Spleen (tissue), 13 donors: ENCODE measurements around the gene INSR. TPM values are rescaled to one million over a fixed set of nuclear protein-coding genes. Genes with fewer than 3 reads are reported as not detected.

Experiments used
- DNase-seq: peaks from one replicate; pipeline ENCODE4 v3.0.0-alpha.2; 2020
- H3K27ac ChIP-seq, 8 donors: fragments of 200-600 bp; sonication (generic) in 7 of 8; 1 replicate in 4 of 8; 2 replicates in 4 of 8; pipeline versions ENCODE4 v1.5.0 to v1.8.0; 2016 to 2021; ENCODE audit warnings: inconsistent platforms in 4 of 8, mild to moderate bottlenecking in 4 of 8, moderate library complexity in 1 of 8
- H3K27me3 ChIP-seq, 7 donors: fragments of 200-600 bp; sonication (generic) in 6 of 7; replicated peaks in 1 of 7; 1 replicate in 4 of 7; 2 replicates in 3 of 7; pipeline versions ENCODE4 v1.5.0 to v1.8.0; 2016 to 2021; ENCODE audit warnings: inconsistent platforms in 3 of 7, mild to moderate bottlenecking in 1 of 7
- H3K36me3 ChIP-seq, 6 donors: fragments of 200-600 bp; sonication (generic) in 5 of 6; 1 replicate in 4 of 6; 2 replicates in 2 of 6; pipeline versions ENCODE4 v1.5.0 to v1.8.0; 2016 to 2021; ENCODE audit warnings: inconsistent platforms in 2 of 6
- H3K4me1 ChIP-seq, 6 donors: fragments of 200-600 bp; sonication (generic) in 5 of 6; 1 replicate in 3 of 6; 2 replicates in 3 of 6; pipeline versions ENCODE4 v1.5.0 to v1.8.0; 2016 to 2021; ENCODE audit warnings: inconsistent platforms in 3 of 6
- H3K4me3 ChIP-seq, 8 donors: fragments of 200-600 bp; sonication (generic) in 7 of 8; 1 replicate in 4 of 8; 2 replicates in 4 of 8; pipeline versions ENCODE4 v1.5.0 to v1.8.0; 2016 to 2021; ENCODE audit warnings: inconsistent platforms in 4 of 8, mild to moderate bottlenecking in 4 of 8, moderate library complexity in 2 of 8
- H3K9me3 ChIP-seq, 8 donors: fragments of 200-600 bp; sonication (generic) in 7 of 8; 1 replicate in 4 of 8; 2 replicates in 4 of 8; pipeline versions ENCODE4 v1.5.0 to v1.8.0; 2016 to 2021; ENCODE audit warnings: inconsistent platforms in 4 of 8
- CTCF ChIP-seq, 11 experiments: fragments of 200-600 bp in 7 of 11; fragments of 450-650 bp in 4 of 11; sonication (generic) in 4 of 11; IDR thresholded peaks in 8 of 11; conservative IDR thresholded peaks in 3 of 11; 1 replicate in 7 of 11; 2 replicates in 4 of 11; pipeline versions ENCODE4 v1.4.0 to v1.8.0; 2016 to 2021; ENCODE audit warnings: antibody characterized with exemption in 11 of 11, inconsistent platforms in 4 of 11, mild to moderate bottlenecking in 1 of 11
- POLR2A ChIP-seq, 3 donors: fragments of 450-650 bp; IDR thresholded peaks; one replicate each; pipeline ENCODE4 v1.5.1; 2017; ENCODE audit warnings: antibody characterized with exemption in 3 of 3, mild to moderate bottlenecking in 1 of 3
- POLR2AphosphoS5 ChIP-seq, 3 donors: sonication (generic); formaldehyde crosslinking; IDR thresholded peaks; one replicate each; pipeline ENCODE4 v1.5.1; 2017; ENCODE audit warnings: antibody characterized with exemption in 3 of 3
- WGBS, 5 donors: extraction: QIAGEN DNeasy Blood & Tissue Kit in 3 of 5; methylation state at CpG; one replicate each; pipeline versions ENCODE4 v1.1.5 to v1.1.7; 2013 to 2018; 5-methylcytosine and 5-hydroxymethylcytosine counted together
- intact Hi-C: fragments of 100-400 bp; cut with DNase I; formaldehyde crosslinking; loops from one replicate; pipeline ENCODE4 v1.15.0; 2023; ENCODE audit warnings: low total_unique reads
- long read RNA-seq, 2 donors: transcript quantifications; one replicate each; lab custom pipeline, GENCODE V29; 2026
- polyA plus RNA-seq, 3 donors: library from polyadenylated mRNA; stranded (reverse); fragments of 200-250 nt; gene quantifications; one replicate each; pipeline ENCODE4 v1.2.1, GENCODE V29; 2013
- total RNA-seq, 7 donors: library from RNA; depleted of rRNA in 3 of 7; stranded (reverse); fragments of >200 nt in 3 of 7; fragmentation: NEBNext Ultra II Directional in 4 of 7; extraction: Animal tissue kit (Norgen Biotek cat#: 25700) in 4 of 7; gene quantifications; one replicate each; pipeline versions ENCODE4 v1.1.0 to v1.2.1, GENCODE V29; 2016 to 2021
- donor health status: healthy with polysubstance abuse.
- donor health status: DM: no; HTN: no; CAD: no; lungs with moderate emphysema.
- donor health status: DM: no; HTN: no; CAD: no.
- donor health status: Bipolar disorder and iron deficiency.
- donor health status: healthy.
- donor health status: DM: no; HTN: no; CAD: no.
- donor health status: DM: yes; HTN: yes; CAD: no.

The INSR gene
- total RNA-seq (100 to 1,000 TPM; 202 to 467 (median 368) TPM), polyA plus RNA-seq (10 to 100 TPM in 2 of 3 donors, 1 to 10 TPM in 1; 7.6 to 21.5 (median 20.7) TPM)
- long read RNA-seq, donor 1, partial matches to known transcripts: 14 of 14 reads
- long read RNA-seq, donor 1, other reads (novel, unspliced or antisense): 0 of 14 reads
- long read RNA-seq, donor 2: 0 reads

- peak within 1 kb of the TSS; percentile 69 to 90 (median 80) for H3K4me3 ChIP-seq
- 0 to 1% (median 1%) methylated on average over 50 to 108 of the region's 108 CpGs for WGBS, 5 donors
- H3K27me3 ChIP-seq: peaks cover 0 to 59% (median 18%) of the 10 kb centered on the region in 7 donors
- DNase-seq: peak; percentile 91
- TF ChIP-seq POLR2AphosphoS5 (IDR thresholded peaks at IDR 0.05) (peak; percentile 86 to 91 (median 89)), CTCF (IDR thresholded peaks at IDR 0.05 in 8 of 11, conservative IDR thresholded peaks at IDR 0.05 in 3 of 11) (no peak), POLR2A (IDR thresholded peaks at IDR 0.05) (peak in 1 of 3 donors; percentile 59)
- H3K36me3 ChIP-seq: no peaks in the 10 kb centered on the region
- no peaks in the 10 kb centered on the region for H3K9me3 ChIP-seq
- H3K27ac ChIP-seq: peak within 1 kb of the TSS; percentile 57 to 93 (median 91)
- peaks cover 5 to 61% (median 28%) of the 10 kb centered on the region in 6 donors for H3K4me1 ChIP-seq
- intact Hi-C loops: loop anchor here (10.0 kb wide), 1 partner anchor 99 kb away; no protein-coding TSS in a partner anchor
Observed at GRCh38 chr19:7293762-7294557, at the start of gene INSR. TSS of gene INSR (minus strand) at chr19:7294414. CDS start at chr19:7293891, 523 bp downstream.

GRCh38 chr19:7342143-7342542, 47.9 kb upstream of the INSR start:
- 89 to 96% (median 95%) methylated on average over 5 of the region's 5 CpGs for WGBS, 5 donors
- intact Hi-C loops: loop anchor here (5.0 kb wide), 1 partner anchor 195 kb away; no protein-coding TSS in a partner anchor
- H3K9me3 ChIP-seq: no peaks in the 10 kb centered on the region
- H3K27ac ChIP-seq: peak overlapping the region in 1 of 8 donors; percentile 93
- DNase-seq: peak; percentile 29
- peaks cover 26 to 100% (median 92%) of the 10 kb centered on the region in 6 donors for H3K4me1 ChIP-seq
- TF ChIP-seq POLR2A (IDR thresholded peaks at IDR 0.05): no peak
- no peak for TF ChIP-seq POLR2AphosphoS5 (IDR thresholded peaks at IDR 0.05)
- no peak for TF ChIP-seq CTCF (IDR thresholded peaks at IDR 0.05 in 8 of 11, conservative IDR thresholded peaks at IDR 0.05 in 3 of 11)
- no peaks in the 10 kb centered on the region for H3K27me3 ChIP-seq
- no peaks in the 10 kb centered on the region for H3K36me3 ChIP-seq
- no peak overlapping the region for H3K4me3 ChIP-seq

GRCh38 chr19:7340959-7341837, 47.0 kb upstream of the INSR start:
- H3K9me3 ChIP-seq: no peaks in the 10 kb centered on the region
- H3K27ac ChIP-seq: peak overlapping the region in 6 of 8 donors; percentile 44 to 95 (median 80)
- no peaks in the 10 kb centered on the region for H3K36me3 ChIP-seq
- no peak for TF ChIP-seq POLR2A (IDR thresholded peaks at IDR 0.05)
- peak in 2 of 3 donors; percentile 56 to 83 for TF ChIP-seq POLR2AphosphoS5 (IDR thresholded peaks at IDR 0.05)
- TF ChIP-seq CTCF (IDR thresholded peaks at IDR 0.05 in 8 of 11, conservative IDR thresholded peaks at IDR 0.05 in 3 of 11): peak; percentile 90 to 98 (median 97)
- H3K4me1 ChIP-seq: peaks cover 35 to 100% (median 92%) of the 10 kb centered on the region in 6 donors
- H3K4me3 ChIP-seq: no peak overlapping the region
- H3K27me3 ChIP-seq: no peaks in the 10 kb centered on the region
- intact Hi-C loops: loop anchor here (5.0 kb wide), 1 partner anchor 194 kb away; no protein-coding TSS in a partner anchor
- peak; percentile 95 for DNase-seq
- WGBS, 5 donors: 37 to 48% (median 42%) methylated on average over 19 to 22 of the region's 22 CpGs
